NCI-H1930 (cell line): ENCODE measurements around the gene DCLK2.
A peak's percentile ranks its signal among the peaks of the same experiment; 100 is the strongest.

ENCODE experiments used
- DNase-seq, 2 experiments: peaks; one replicate each; lab custom pipeline; 2025; lab: John Stamatoyannopoulos, UW

The DCLK2 gene

GRCh38 chr4:150240011-150240410 lies 161.8 kb downstream of the DCLK2 start:
- no peak for DNase-seq

- DNase-seq = peak in 1 of 2 experiments; percentile 10
These were observed 164.7 kb downstream of the DCLK2 start for GRCh38 chr4:150242820-150243458.

- DNase-seq = no peak
These were observed 165.7 kb downstream of the DCLK2 start for GRCh38 chr4:150243932-150244331.

GRCh38 chr4:150244600-150244999 lies 166.4 kb downstream of the DCLK2 start:
- no peak for DNase-seq

- DNase-seq = no peak
These were observed 168.9 kb downstream of the DCLK2 start for GRCh38 chr4:150247184-150247583.

- no peak for DNase-seq
These were observed 169.9 kb downstream of the DCLK2 start for GRCh38 chr4:150248181-150248580.

GRCh38 chr4:150250293-150250997 lies 172.2 kb downstream of the DCLK2 start:
- DNase-seq = no peak

- no peak for DNase-seq
These were observed 172.9 kb downstream of the DCLK2 start for GRCh38 chr4:150250998-150251651.

- no peak for DNase-seq
These were observed 173.5 kb downstream of the DCLK2 start for GRCh38 chr4:150251752-150252190.

- no peak for DNase-seq
These were observed 174.1 kb downstream of the DCLK2 start for GRCh38 chr4:150252306-150252705.

GRCh38 chr4:150252741-150253140 lies 174.5 kb downstream of the DCLK2 start:
- DNase-seq = no peak

GRCh38 chr4:150253416-150253815 lies 175.2 kb downstream of the DCLK2 start:
- DNase-seq = no peak

GRCh38 chr4:150253965-150254630 lies 175.9 kb downstream of the DCLK2 start:
- no peak for DNase-seq

- DNase-seq = no peak
These were observed 177.5 kb downstream of the DCLK2 start for GRCh38 chr4:150255610-150256224.

GRCh38 chr4:150256225-150256620 lies 178.0 kb downstream of the DCLK2 start:
- no peak for DNase-seq

GRCh38 chr4:150256841-150257730 lies 178.8 kb downstream of the DCLK2 start:
- no peak for DNase-seq

- DNase-seq = no peak
These were observed 180.3 kb downstream of the DCLK2 start for GRCh38 chr4:150258569-150258968.

GRCh38 chr4:150259861-150260567 lies 181.8 kb downstream of the DCLK2 start:
- DNase-seq = no peak

GRCh38 chr4:150261571-150261970 lies 183.3 kb downstream of the DCLK2 start:
- no peak for DNase-seq

- DNase-seq = no peak
These were observed 184.4 kb downstream of the DCLK2 start for GRCh38 chr4:150262611-150263010.
